ENCODE data around the gene ABCA1. TPM values are rescaled to one million over a fixed set of nuclear protein-coding genes. Genes with fewer than 3 reads are reported as not detected.

ABCA1 gene
- polyA plus RNA-seq, 3 donors, result 2.0 to 5.1 (median 2.7) TPM

GRCh38 chr9:104931256-104931655, 3.3 kb upstream of the ABCA1 start:
- Mint-ChIP-seq H3K36me3 (peaks cover 0 to 7% of the 10 kb centered on the region in 2 donors), H3K9me3 (peaks cover 0 to 2% (median 0%) of the 10 kb centered on the region in 7 donors), H3K27ac (no peak overlapping the region), H3K4me1 (peaks cover 30% of the 10 kb centered on the region), H3K4me3 (no peak overlapping the region), H3K27me3 (ENCODE audit: low read depth in 3 of 3) (peaks cover 2 to 7% (median 4%) of the 10 kb centered on the region in 3 donors)
- peaks cover 10% of the 10 kb centered on the region for H3K79me2 ChIP-seq (ENCODE audit: insufficient read depth, low read length)
- intact Hi-C loops (cut with micrococcal nuclease), result no loop called here
- H3K36me3 ChIP-seq (replicated peaks in 1 of 2; ENCODE audit: control insufficient read depth in 1 of 2, insufficient read depth in 2 of 2, low read length in 2 of 2), result no peaks in the 10 kb centered on the region
- no peak overlapping the region for H3K9ac ChIP-seq (ENCODE audit: insufficient read depth, low read length, poor library complexity, severe bottlenecking)
- no peak overlapping the region for H3K4me3 ChIP-seq (replicated peaks in 1 of 3; ENCODE audit: low read depth in 2 of 3, low read length in 3 of 3)
- H3K4me1 ChIP-seq (ENCODE audit: control insufficient read depth in 1 of 2, insufficient read depth in 2 of 2, low read length in 2 of 2), result peaks cover 22 to 27% of the 10 kb centered on the region in 2 donors
- no peak overlapping the region for H3K4me2 ChIP-seq (replicated peaks; ENCODE audit: extremely low read depth, low read length, poor library complexity, severe bottlenecking)
- H3K27ac ChIP-seq (ENCODE audit: low read depth in 1 of 2, low read length in 2 of 2), result no peak overlapping the region
- H4K20me1 ChIP-seq (ENCODE audit: insufficient read depth, low read length), result peaks cover 11% of the 10 kb centered on the region
- no peaks in the 10 kb centered on the region for H3K9me3 ChIP-seq (replicated peaks in 1 of 2; ENCODE audit: control insufficient read depth in 1 of 2, insufficient read depth in 1 of 2, low read length in 2 of 2)
- no peak overlapping the region for H2AFZ ChIP-seq (ENCODE audit: insufficient read depth, low read depth, low read length, poor library complexity, severe bottlenecking)
- no peaks in the 10 kb centered on the region for H3K27me3 ChIP-seq (ENCODE audit: control insufficient read depth in 2 of 2, insufficient read depth in 2 of 2, low read length in 2 of 2)
- no CpG with 5 or more reads among the region's 4 CpGs for WGBS (ENCODE audit: insufficient coverage)
- DNase-seq, result no peak
- no peak for TF ChIP-seq CTCF (IDR thresholded peaks at IDR 0.05)

DNA sequence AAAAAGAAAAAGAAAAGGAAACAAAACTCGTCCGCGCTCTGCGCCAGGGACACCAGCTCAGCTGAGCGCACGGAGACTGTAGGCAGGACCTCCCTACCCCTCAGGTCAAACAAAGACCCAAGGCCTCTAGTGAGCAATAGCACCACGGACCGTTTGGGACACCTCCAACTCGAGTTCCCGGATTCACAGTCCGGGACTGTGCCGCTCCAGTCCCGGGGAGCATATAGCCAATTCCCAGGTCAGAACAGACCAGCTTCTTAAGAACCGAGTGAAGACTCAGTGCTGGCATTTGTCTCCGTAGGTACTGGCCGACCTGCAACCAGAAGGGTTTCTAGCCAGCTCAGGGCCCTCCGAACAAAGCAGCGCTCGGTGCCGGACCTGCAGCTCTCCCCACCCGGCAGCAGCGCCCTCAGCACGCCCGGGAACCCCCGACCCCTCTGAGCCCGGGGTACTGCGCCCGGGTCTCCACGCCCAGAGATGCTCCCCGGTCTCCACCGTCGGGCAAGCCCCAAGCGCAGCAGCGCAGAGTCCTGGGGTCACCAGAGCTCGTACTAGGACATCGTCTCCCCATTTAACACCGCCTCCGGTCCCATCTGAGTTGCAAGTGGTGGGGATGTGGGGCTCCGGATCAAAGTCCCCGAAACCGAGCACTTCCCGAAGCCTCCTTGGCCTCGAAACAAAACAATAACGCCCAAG, 591 bp downstream of the ABCA1 start:
- peaks cover 24% of the 10 kb centered on the region for H3K79me2 ChIP-seq (ENCODE audit: insufficient read depth, low read length)
- peak overlapping the region; percentile 88 to 97 (median 94) for H3K27ac Mint-ChIP-seq
- H3K27me3 ChIP-seq (ENCODE audit: control insufficient read depth in 2 of 2, insufficient read depth in 2 of 2, low read length in 2 of 2), result no peaks in the 10 kb centered on the region
- no peaks in the 10 kb centered on the region for H3K36me3 ChIP-seq (replicated peaks in 1 of 2; ENCODE audit: control insufficient read depth in 1 of 2, insufficient read depth in 2 of 2, low read length in 2 of 2)
- H3K9ac ChIP-seq (ENCODE audit: insufficient read depth, low read length, poor library complexity, severe bottlenecking), result peak overlapping the region; percentile 85
- H3K36me3 Mint-ChIP-seq, result peaks cover 0 to 18% of the 10 kb centered on the region in 2 donors
- H3K4me1 ChIP-seq (ENCODE audit: control insufficient read depth in 1 of 2, insufficient read depth in 2 of 2, low read length in 2 of 2), result peaks cover 24 to 35% of the 10 kb centered on the region in 2 donors
- TF ChIP-seq CTCF (IDR thresholded peaks at IDR 0.05), result no peak
- peak overlapping the region; percentile 99 to 100 for H3K4me3 Mint-ChIP-seq
- H2AFZ ChIP-seq (ENCODE audit: insufficient read depth, low read depth, low read length, poor library complexity, severe bottlenecking), result peak overlapping the region; percentile 39
- no peaks in the 10 kb centered on the region for H3K9me3 ChIP-seq (replicated peaks in 1 of 2; ENCODE audit: control insufficient read depth in 1 of 2, insufficient read depth in 1 of 2, low read length in 2 of 2)
- H3K9me3 Mint-ChIP-seq, result peaks cover 0 to 1% (median 0%) of the 10 kb centered on the region in 7 donors
- peaks cover 48% of the 10 kb centered on the region for H4K20me1 ChIP-seq (ENCODE audit: insufficient read depth, low read length)
- intact Hi-C loops (cut with micrococcal nuclease), result loop anchor here (2.0 to 10.0 kb wide), 10 partner anchors 40 to 767 kb away; partner anchors contain the start of genes SLC44A1 (in 1 of the 2) and TMEM38B (in 1 of the 2)
- DNase-seq, result peak; percentile 33 to 38 (median 35)
- H3K27ac ChIP-seq (ENCODE audit: low read depth in 1 of 2, low read length in 2 of 2), result peak overlapping the region; percentile 71 to 85
- peaks cover 2 to 13% (median 4%) of the 10 kb centered on the region in 3 donors for H3K27me3 Mint-ChIP-seq (ENCODE audit: low read depth in 3 of 3)
- peak overlapping the region; percentile 66 to 100 (median 77) for H3K4me3 ChIP-seq (replicated peaks in 1 of 3; ENCODE audit: low read depth in 2 of 3, low read length in 3 of 3)
- peaks cover 31% of the 10 kb centered on the region for H3K4me1 Mint-ChIP-seq
- WGBS (ENCODE audit: insufficient coverage), result 0% methylated on average over 28 of the region's 44 CpGs
- H3K4me2 ChIP-seq (replicated peaks; ENCODE audit: extremely low read depth, low read length, poor library complexity, severe bottlenecking), result peak overlapping the region; percentile 90

Measured in CD14-positive monocyte (primary cell).